K562 (cell line): Measurements from ENCODE around the gene CCDC116. TPM values are rescaled to one million over a fixed set of nuclear protein-coding genes. Genes with fewer than 3 reads are reported as not detected.

Source experiments
- BMI1 ChIP-seq: fragments of 150-350 bp; IDR thresholded peaks from 2 replicates; pipeline ENCODE4 v1.6.1; 2014; ENCODE audit warnings: low read length
- CREB5 ChIP-seq: fragments of 250-450 bp; sonication (Bioruptor Pico); IDR thresholded peaks from 2 replicates; pipeline ENCODE4 v1.5.0; 2020; ENCODE audit warnings: mild to moderate bottlenecking
- ETV6 ChIP-seq, 3 experiments: fragments of 150-350 bp in 1 of 3; sonication (generic) in 1 of 3; formaldehyde crosslinking in 1 of 3; IDR thresholded peaks; 2 replicates each; pipeline versions ENCODE4 v1.6.1 to v1.8.0; 2014 to 2022; ENCODE audit warnings: borderline replicate concordance in 2 of 3, low read depth in 2 of 3, antibody characterized with exemption in 1 of 3, low read length in 1 of 3, mild to moderate bottlenecking in 1 of 3, missing genetic modification reagents in 1 of 3
- GTF2A2 ChIP-seq: IDR thresholded peaks from 2 replicates; pipeline ENCODE4 v1.6.1; 2016; ENCODE audit warnings: mild to moderate bottlenecking, missing genetic modification characterization, missing compliant biosample characterization
- GTF2F1 ChIP-seq: IDR thresholded peaks from 2 replicates; pipeline ENCODE4 v1.6.1; 2011; ENCODE audit warnings: low read depth, low read length, improper control_type of control experiment
- HDAC3 ChIP-seq: fragments of 450-650 bp; IDR thresholded peaks from 2 replicates; pipeline ENCODE4 v1.6.1; 2018; ENCODE audit warnings: borderline replicate concordance, mild to moderate bottlenecking, moderate library complexity; ENCODE audit not compliant: partially characterized antibody
- JUN ChIP-seq, 2 experiments: sonication (generic) in 1 of 2; formaldehyde crosslinking in 1 of 2; IDR thresholded peaks; 2 replicates each; pipeline versions ENCODE4 v1.6.1 to v1.8.0; 2012 to 2022; ENCODE audit warnings: borderline replicate concordance in 2 of 2, mild to moderate bottlenecking in 2 of 2, improper control_type of control experiment in 1 of 2, low read depth in 1 of 2, low read length in 1 of 2, missing genetic modification reagents in 1 of 2
- MCM2 ChIP-seq: fragments of 450-650 bp; IDR thresholded peaks from 2 replicates; pipeline ENCODE4 v1.6.1; 2017; ENCODE audit warnings: low read depth, mild to moderate bottlenecking
- MYNN ChIP-seq, 2 experiments: sonication (generic); formaldehyde crosslinking in 1 of 2; IDR thresholded peaks; 2 replicates each; pipeline versions ENCODE4 v1.5.0 to v1.6.1; 2016 to 2020; ENCODE audit warnings: antibody characterized with exemption in 1 of 2, missing genetic modification reagents in 1 of 2
- NEUROD1 ChIP-seq: fragments of 150-350 bp; IDR thresholded peaks from 2 replicates; pipeline ENCODE4 v1.6.1; 2014; ENCODE audit warnings: borderline replicate concordance, low read length, low read depth; ENCODE audit not compliant: partially characterized antibody
- SFPQ ChIP-seq: fragments of 200-400 bp; formaldehyde crosslinking; IDR thresholded peaks from 2 replicates; pipeline ENCODE4 v1.6.1; 2017; ENCODE audit warnings: mild to moderate bottlenecking, low read depth, low read length, moderate library complexity
- SIN3A ChIP-seq, 2 experiments: fragments of 150-350 bp in 1 of 2; IDR thresholded peaks; 2 replicates each; pipeline ENCODE4 v1.6.1; 2011 to 2016; ENCODE audit warnings: borderline replicate concordance in 2 of 2, low read depth in 2 of 2, low read length in 2 of 2, mild to moderate bottlenecking in 2 of 2, moderate library complexity in 2 of 2; ENCODE audit not compliant: control insufficient read depth in 1 of 2
- SMARCB1 ChIP-seq: IDR thresholded peaks from 2 replicates; pipeline ENCODE4 v1.6.1; 2011; ENCODE audit warnings: improper control_type of control experiment, low read depth; ENCODE audit not compliant: insufficient read length
- SRSF1 ChIP-seq: fragments of 200-400 bp; formaldehyde crosslinking; IDR thresholded peaks from 2 replicates; pipeline ENCODE4 v1.6.1; 2017; ENCODE audit warnings: mild to moderate bottlenecking, low read depth, low read length, moderate library complexity
- WHSC1 ChIP-seq: IDR thresholded peaks from one replicate; pipeline ENCODE4 v1.6.1; 2012; ENCODE audit warnings: low read length, control low read depth, inconsistent platforms
- XRCC4 ChIP-seq: IDR thresholded peaks from one replicate; pipeline ENCODE4 v1.6.1; 2011; ENCODE audit not compliant: insufficient read depth, insufficient read length; ENCODE audit errors: extremely low read depth
- ZNF408 ChIP-seq: fragments of 250-450 bp; sonication (Bioruptor Pico); IDR thresholded peaks from 2 replicates; pipeline ENCODE4 v1.4.0; 2020; ENCODE audit warnings: low read depth, mild to moderate bottlenecking, moderate library complexity
- ZNF695 ChIP-seq: fragments of 450-650 bp; formaldehyde crosslinking; IDR thresholded peaks from 2 replicates; pipeline ENCODE4 v1.4.0; 2020; ENCODE audit warnings: mild to moderate bottlenecking, moderate library complexity
- polyA plus RNA-seq, 8 experiments: library from polyadenylated mRNA; depleted of rRNA in 4 of 8; stranded (reverse) in 5 of 8; unstranded in 3 of 8; fragments of >200 nt; fragmentation: Nextera tagmentation in 2 of 8; fragmentation: Illumina TruSeq in 1 of 8; extraction: Ambion mirVana in 2 of 8; extraction: Trizol in 1 of 8; gene quantifications; 2 replicates each; pipeline versions ENCODE4 v1.2.1 to v1.2.3, GENCODE V29; 2011 to 2014; ENCODE audit warnings: inconsistent platforms in 1 of 8, missing spikeins in 1 of 8
- total RNA-seq, 7 experiments: library from RNA; depleted of rRNA in 6 of 7; stranded (reverse); fragments of >200 nt in 6 of 7; fragmentation: Illumina TruSeq in 2 of 7; extraction: Trizol in 2 of 7; gene quantifications; 2 replicates each; pipeline versions ENCODE4 v1.2.1 to v1.2.3, GENCODE V29; 2011 to 2021; ENCODE audit warnings: low replicate concordance in 1 of 7
- TF ChIP-seq, protein P1 (sequence below): IDR thresholded peaks from 2 replicates; pipeline ENCODE4 v1.6.1; 2012; ENCODE audit warnings: low read depth, low read length, improper control_type of control experiment, borderline replicate concordance
- TF ChIP-seq, protein P2 (sequence below): IDR thresholded peaks from 3 replicates; pipeline ENCODE4 v1.6.1; 2011; ENCODE audit warnings: borderline replicate concordance, mild to moderate bottlenecking; ENCODE audit not compliant: insufficient read length, insufficient read depth

CCDC116 gene
- total and polyA plus RNA-seq, 9 of the 15 experiments (the other 6 are each of a cell fraction or from before 2014, with no cell fraction given): 1.6 to 11.3 (median 4.7) TPM

- TF ChIP-seq, protein P1, sequence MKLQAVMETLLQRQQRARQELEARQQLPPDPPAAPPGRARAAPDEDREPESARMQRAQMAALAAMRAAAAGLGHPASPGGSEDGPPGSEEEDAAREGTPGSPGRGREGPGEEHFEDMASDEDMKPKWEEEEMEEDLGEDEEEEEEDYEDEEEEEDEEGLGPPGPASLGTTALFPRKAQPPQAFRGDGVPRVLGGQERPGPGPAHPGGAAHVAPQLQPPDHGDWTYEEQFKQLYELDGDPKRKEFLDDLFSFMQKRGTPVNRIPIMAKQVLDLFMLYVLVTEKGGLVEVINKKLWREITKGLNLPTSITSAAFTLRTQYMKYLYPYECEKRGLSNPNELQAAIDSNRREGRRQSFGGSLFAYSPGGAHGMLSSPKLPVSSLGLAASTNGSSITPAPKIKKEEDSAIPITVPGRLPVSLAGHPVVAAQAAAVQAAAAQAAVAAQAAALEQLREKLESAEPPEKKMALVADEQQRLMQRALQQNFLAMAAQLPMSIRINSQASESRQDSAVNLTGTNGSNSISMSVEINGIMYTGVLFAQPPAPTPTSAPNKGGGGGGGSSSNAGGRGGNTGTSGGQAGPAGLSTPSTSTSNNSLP: peak; percentile 45; the same call in 1 of the 2 replicates
- no peak for TF ChIP-seq GTF2A2
- 0 out of 4 replicates have a peak, but pooled peaks of 1 of the 2 experiments have one; percentile 20 for TF ChIP-seq ETV6 (IDR thresholded peaks at IDR 0.05; ENCODE audit: borderline replicate concordance in 1 of 2, low read depth in 2 of 2, low read length in 1 of 2)
- no peak for TF ChIP-seq ETV6 (CRISPR knock-in tag; IDR thresholded peaks at IDR 0.05; ENCODE audit: borderline replicate concordance)
- TF ChIP-seq JUN (IDR thresholded peaks at IDR 0.05; ENCODE audit: borderline replicate concordance, low read depth, low read length): peak; percentile 70; the same call in 1 of the 2 replicates
- TF ChIP-seq JUN (CRISPR knock-in tag; IDR thresholded peaks at IDR 0.05; ENCODE audit: borderline replicate concordance): no peak
- TF ChIP-seq WHSC1: peak; percentile 76
- no peak for TF ChIP-seq SRSF1
- TF ChIP-seq ZNF408 (CRISPR knock-in tag): no peak
- TF ChIP-seq, protein P2, sequence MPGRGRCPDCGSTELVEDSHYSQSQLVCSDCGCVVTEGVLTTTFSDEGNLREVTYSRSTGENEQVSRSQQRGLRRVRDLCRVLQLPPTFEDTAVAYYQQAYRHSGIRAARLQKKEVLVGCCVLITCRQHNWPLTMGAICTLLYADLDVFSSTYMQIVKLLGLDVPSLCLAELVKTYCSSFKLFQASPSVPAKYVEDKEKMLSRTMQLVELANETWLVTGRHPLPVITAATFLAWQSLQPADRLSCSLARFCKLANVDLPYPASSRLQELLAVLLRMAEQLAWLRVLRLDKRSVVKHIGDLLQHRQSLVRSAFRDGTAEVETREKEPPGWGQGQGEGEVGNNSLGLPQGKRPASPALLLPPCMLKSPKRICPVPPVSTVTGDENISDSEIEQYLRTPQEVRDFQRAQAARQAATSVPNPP: no peak
- no peak for TF ChIP-seq XRCC4
- TF ChIP-seq NEUROD1: peak; percentile 22
- no peak for TF ChIP-seq HDAC3
- TF ChIP-seq ZNF695: no peak
- TF ChIP-seq GTF2F1: no peak
- TF ChIP-seq CREB5 (CRISPR knock-in tag): no peak
- TF ChIP-seq SIN3A (IDR thresholded peaks at IDR 0.05; ENCODE audit: borderline replicate concordance in 2 of 2, control insufficient read depth in 1 of 2, low read depth in 2 of 2, low read length in 2 of 2): peak in 1 of 2 experiments; percentile 93; a peak in 1 of 4 replicates
- TF ChIP-seq SFPQ: no peak
- no peak for TF ChIP-seq SMARCB1
- TF ChIP-seq MCM2: no peak
- 0 out of 2 replicates have a peak, but pooled peaks have one; percentile 35 for TF ChIP-seq BMI1
- TF ChIP-seq MYNN (IDR thresholded peaks at IDR 0.05): no peak
- no peak for TF ChIP-seq MYNN (CRISPR knock-in tag; IDR thresholded peaks at IDR 0.05)
These were observed 8.8 kb downstream of the CCDC116 start (continued) for GRCh38 chr22:21641417-21641788.
